A549 treated with RU486 at 1 μM for 4 hours (cell line): ENCODE measurements around the gene SF3A2. TPM values are rescaled to one million over a fixed set of nuclear protein-coding genes. Genes with fewer than 3 reads are reported as not detected.

Experiments used
- total RNA-seq: library from RNA; stranded (reverse); fragments of 200-300 nt; extraction: Qiagen RNA extraction; gene quantifications from 5 replicates; pipeline ENCODE4 v1.2.3, GENCODE V29; 2022; ENCODE audit warnings: low read depth

Gene SF3A2
- 63.2 to 77.0 TPM (median 74.4 TPM) in 5 replicates for total RNA-seq

GRCh38 chr19:2236314-2237050 lies at the start of gene SF3A2, which contains the start of gene PLEKHJ1:
Gene SF3A2, plus strand, starts transcription at chr19:2236824. Its CDS starts 6,595 bp downstream, at chr19:2243419.
Gene PLEKHJ1, minus strand, starts transcription at chr19:2236329. Its CDS starts 81 bp downstream, at chr19:2236248.

GRCh38 chr19:2249010-2249866 lies 12.6 kb downstream of the SF3A2 start, which contains the start of gene AMH:
Gene AMH, plus strand, starts transcription at chr19:2249323. Its CDS starts 10 bp downstream, at chr19:2249333.

GRCh38 chr19:2255982-2256685 lies 19.5 kb downstream of the SF3A2 start, which contains the start of gene JSRP1:
Gene JSRP1, minus strand, starts transcription at chr19:2256417. Its CDS starts 1,103 bp downstream, at chr19:2255314.

GRCh38 chr19:2282062-2282861 lies 45.6 kb downstream of the SF3A2 start, which contains the start of gene PEAK3:
Gene PEAK3, minus strand, starts transcription at chr19:2282175. Its CDS starts 1,244 bp downstream, at chr19:2280931.

Other genes starting within 250 kb of the SF3A2 start
- 29.0 to 46.4 TPM (median 39.8 TPM) in 5 replicates for gene BTBD2, start 221.1 kb upstream of the SF3A2 start, total RNA-seq
- gene MKNK2, start 185.6 kb upstream of the SF3A2 start, total RNA-seq = 31.0 to 59.6 TPM (median 51.3 TPM) in 5 replicates
- gene MOB3A, start 140.5 kb upstream of the SF3A2 start, total RNA-seq = 8.8 to 11.4 TPM (median 9.8 TPM) in 5 replicates
- gene IZUMO4, start 139.9 kb upstream of the SF3A2 start, total RNA-seq = 0.17 to 0.66 TPM (median 0.41 TPM) in 5 replicates
- gene AP3D1, start 85.3 kb upstream of the SF3A2 start, total RNA-seq = 63.9 to 77.3 TPM (median 73.9 TPM) in 5 replicates
- gene DOT1L, start 72.9 kb upstream of the SF3A2 start, total RNA-seq = 10.3 to 19.6 TPM (median 16.6 TPM) in 5 replicates
- gene PLEKHJ1, start 495 bp upstream of the SF3A2 start, total RNA-seq = 34.1 to 57.8 TPM (median 53.5 TPM) in 5 replicates
- 7.8 to 18.0 TPM (median 15.7 TPM) in 5 replicates for gene AMH, start 12.5 kb downstream of the SF3A2 start, total RNA-seq
- 0.44 to 1.00 TPM (median 0.60 TPM) in 4 of 5 replicates, not detected in the other for gene JSRP1, start 19.6 kb downstream of the SF3A2 start, total RNA-seq
- gene PEAK3, start 45.4 kb downstream of the SF3A2 start, total RNA-seq = not detected in 5 replicates
- gene LINGO3, start 71.3 kb downstream of the SF3A2 start, total RNA-seq = not detected in 5 replicates
- gene LSM7, start 91.8 kb downstream of the SF3A2 start, total RNA-seq = 135 to 166 TPM (median 148 TPM) in 5 replicates
- gene SPPL2B, start 91.9 kb downstream of the SF3A2 start, total RNA-seq = 13.3 to 24.3 TPM (median 20.0 TPM) in 5 replicates
- gene TMPRSS9, start 123.4 kb downstream of the SF3A2 start, total RNA-seq = not detected in 5 replicates
- 51.4 to 132 TPM (median 116 TPM) in 5 replicates for gene TIMM13, start 190.8 kb downstream of the SF3A2 start, total RNA-seq
- 60.0 to 86.5 TPM (median 75.7 TPM) in 5 replicates for gene LMNB2, start 220.1 kb downstream of the SF3A2 start, total RNA-seq
- gene GADD45B, start 239.3 kb downstream of the SF3A2 start, total RNA-seq = 34.4 to 43.5 TPM (median 42.0 TPM) in 5 replicates